HL-60 (cell line): Measurements from ENCODE around the gene ZNF79.

Experiments used
- DNase-seq, 2 experiments: peaks; one replicate each; pipeline ENCODE4 v3.0.0-alpha.2; 2010 to 2020; ENCODE audit warnings: low read depth in 1 of 2, low spot score in 1 of 2
- H3K27ac ChIP-seq: fragments of 250-450 bp; sonication (Bioruptor Pico); replicated peaks from 2 replicates; pipeline ENCODE4 v1.5.1; 2020; ENCODE audit warnings: mild to moderate bottlenecking, moderate library complexity
- H3K27me3 ChIP-seq: fragments of 250-450 bp; sonication (Bioruptor Pico); 2 replicates; pipeline ENCODE4 v1.5.1; 2021; ENCODE audit warnings: mild to moderate bottlenecking, moderate library complexity; ENCODE audit not compliant: insufficient read depth, poor library complexity, severe bottlenecking
- H3K4me3 ChIP-seq: replicated peaks from 2 replicates; pipeline ENCODE4 v1.5.1; 2011; ENCODE audit warnings: mild to moderate bottlenecking, control low read depth, low read length; ENCODE audit not compliant: insufficient read depth
- CTCF ChIP-seq: IDR thresholded peaks from one replicate; pipeline ENCODE4 v1.5.1; 2011; ENCODE audit warnings: low read length, control low read depth, inconsistent platforms; ENCODE audit not compliant: insufficient read depth
- GABPA ChIP-seq: IDR thresholded peaks from 2 replicates; pipeline ENCODE4 v1.6.1; 2012; ENCODE audit warnings: low read depth
- POLR2AphosphoS5 ChIP-seq: IDR thresholded peaks from 2 replicates; pipeline ENCODE4 v1.6.1; 2012; ENCODE audit warnings: low read depth
- REST ChIP-seq: IDR thresholded peaks from 2 replicates; pipeline ENCODE4 v1.6.1; 2012; ENCODE audit warnings: low read depth; ENCODE audit not compliant: insufficient replicate concordance
- SPI1 ChIP-seq: IDR thresholded peaks from 2 replicates; pipeline ENCODE4 v1.6.1; 2012; ENCODE audit warnings: low read depth, mild to moderate bottlenecking, borderline replicate concordance

ZNF79 gene

GRCh38 chr9:127399736-127400269 lies 24.4 kb upstream of the ZNF79 start:
- Histone ChIP-seq H3K27me3 (no peaks in the 10 kb centered on the region), H3K4me3 (no peak overlapping the region), H3K27ac (no peak overlapping the region)
- no peak for DNase-seq
- TF ChIP-seq CTCF (no peak), SPI1 (no peak), GABPA (no peak), REST (no peak), POLR2AphosphoS5 (no peak)

GRCh38 chr9:127402401-127403090 lies 21.6 kb upstream of the ZNF79 start:
- H3K4me3 ChIP-seq, result no peak overlapping the region
- H3K27me3 ChIP-seq, result no peaks in the 10 kb centered on the region
- no peak for TF ChIP-seq SPI1
- TF ChIP-seq GABPA, result no peak
- TF ChIP-seq CTCF, result no peak
- no peak for TF ChIP-seq POLR2AphosphoS5
- no peak for TF ChIP-seq REST
- DNase-seq, result no peak
- H3K27ac ChIP-seq, result no peak overlapping the region

GRCh38 chr9:127403507-127404192 lies 20.5 kb upstream of the ZNF79 start:
- Histone ChIP-seq H3K27me3 (no peaks in the 10 kb centered on the region), H3K27ac (no peak overlapping the region), H3K4me3 (no peak overlapping the region)
- TF ChIP-seq GABPA (no peak), SPI1 (no peak), CTCF (no peak), REST (no peak), POLR2AphosphoS5 (no peak)
- DNase-seq, result no peak
